ENCODE results near the gene PCOLCE2.

Gene PCOLCE2

GRCh38 chr3:142785996-142786395 is 102.9 kb downstream of the PCOLCE2 start:
- DNase-seq: no peak
- TF ChIP-seq POLR2A (IDR thresholded peaks at IDR 0.05; ENCODE audit: low read length) (no peak), GATA1 (IDR thresholded peaks at IDR 0.05; ENCODE audit: low read depth, low read length) (no peak)

- TF ChIP-seq GATA1 (IDR thresholded peaks at IDR 0.05; ENCODE audit: low read depth, low read length) (no peak), POLR2A (IDR thresholded peaks at IDR 0.05; ENCODE audit: low read length) (no peak)
- DNase-seq: no peak
Observed at GRCh38 chr3:142784228-142784627, 104.7 kb downstream of the PCOLCE2 start.

- DNase-seq: no peak
- TF ChIP-seq POLR2A (IDR thresholded peaks at IDR 0.05; ENCODE audit: low read length) (no peak), GATA1 (IDR thresholded peaks at IDR 0.05; ENCODE audit: low read depth, low read length) (no peak)
Observed at GRCh38 chr3:142782616-142783015, 106.3 kb downstream of the PCOLCE2 start.

GRCh38 chr3:142779591-142779990 is 109.3 kb downstream of the PCOLCE2 start:
- TF ChIP-seq GATA1 (IDR thresholded peaks at IDR 0.05; ENCODE audit: low read depth, low read length) (no peak), POLR2A (IDR thresholded peaks at IDR 0.05; ENCODE audit: low read length) (no peak)
- no peak for DNase-seq

GRCh38 chr3:142778541-142778940 is 110.3 kb downstream of the PCOLCE2 start:
- no peak for DNase-seq
- TF ChIP-seq GATA1 (IDR thresholded peaks at IDR 0.05; ENCODE audit: low read depth, low read length): no peak
- TF ChIP-seq POLR2A (IDR thresholded peaks at IDR 0.05; ENCODE audit: low read length): no peak

GRCh38 chr3:142777927-142778326 is 111.0 kb downstream of the PCOLCE2 start:
- DNase-seq: no peak
- no peak for TF ChIP-seq GATA1 (IDR thresholded peaks at IDR 0.05; ENCODE audit: low read depth, low read length)
- TF ChIP-seq POLR2A (IDR thresholded peaks at IDR 0.05; ENCODE audit: low read length): no peak

- TF ChIP-seq POLR2A (IDR thresholded peaks at IDR 0.05; ENCODE audit: low read length): no peak
- TF ChIP-seq GATA1 (IDR thresholded peaks at IDR 0.05; ENCODE audit: low read depth, low read length): no peak
- DNase-seq: no peak
Observed at GRCh38 chr3:142768338-142768737, 120.5 kb downstream of the PCOLCE2 start.

All from erythroblast (primary cell).